DOHH2 (cell line): ENCODE data around the gene MAG.

Experiments used
- H3F3A ChIP-seq: fragments of 200-600 bp; sonication (generic), shearing (Covaris generic); 2 replicates; pipeline ENCODE4 v1.6.0; 2016; ENCODE audit warnings: antibody characterized with exemption, mild to moderate bottlenecking; ENCODE audit not compliant: control insufficient read depth, insufficient read depth
- H3K27ac ChIP-seq: fragments of 200-600 bp; sonication (generic); 2 replicates; pipeline ENCODE4 v1.5.1; 2014; ENCODE audit warnings: low read depth, mild to moderate bottlenecking, low read length, moderate library complexity
- H3K27me3 ChIP-seq: fragments of 200-600 bp; sonication (generic); 2 replicates; pipeline ENCODE4 v1.6.1; 2014; ENCODE audit warnings: mild to moderate bottlenecking, low read length, mixed read lengths; ENCODE audit not compliant: control insufficient read depth
- H3K36me3 ChIP-seq: fragments of 200-600 bp; sonication (generic); 2 replicates; pipeline ENCODE4 v1.6.1; 2014; ENCODE audit warnings: mild to moderate bottlenecking, low read length, moderate library complexity, mixed read lengths; ENCODE audit not compliant: control insufficient read depth
- H3K4me1 ChIP-seq: fragments of 200-600 bp; sonication (generic); 2 replicates; pipeline ENCODE4 v1.6.1; 2014; ENCODE audit warnings: mild to moderate bottlenecking, low read length, mixed read lengths; ENCODE audit not compliant: control insufficient read depth
- H3K4me2 ChIP-seq: fragments of 200-600 bp; sonication (generic); 2 replicates; pipeline ENCODE4 v1.6.0; 2014; ENCODE audit warnings: mild to moderate bottlenecking, low read length, moderate library complexity
- H3K4me3 ChIP-seq: fragments of 200-600 bp; sonication (generic); 2 replicates; pipeline ENCODE4 v1.5.1; 2014; ENCODE audit warnings: mild to moderate bottlenecking, low read length, mixed read lengths
- H3K79me2 ChIP-seq: fragments of 200-600 bp; sonication (generic); 2 replicates; pipeline ENCODE4 v1.6.1; 2014; ENCODE audit warnings: mild to moderate bottlenecking, low read length, mixed read lengths; ENCODE audit not compliant: control insufficient read depth
- H3K9me2 ChIP-seq: fragments of 200-600 bp; sonication (generic); replicated peaks from 2 replicates; pipeline ENCODE4 v1.6.1; 2014; ENCODE audit warnings: mild to moderate bottlenecking, low read length, mixed read lengths; ENCODE audit not compliant: control insufficient read depth
- H3K9me3 ChIP-seq: fragments of 200-600 bp; sonication (generic); 2 replicates; pipeline ENCODE4 v1.6.1; 2014; ENCODE audit warnings: antibody characterized with exemption, low read length, mixed read lengths; ENCODE audit not compliant: control insufficient read depth, insufficient read depth
- H4K20me1 ChIP-seq: fragments of 200-600 bp; sonication (generic); 2 replicates; pipeline ENCODE4 v1.6.0; 2014; ENCODE audit warnings: low read depth, mild to moderate bottlenecking, antibody characterized with exemption, low read length, moderate library complexity; ENCODE audit not compliant: control insufficient read depth, insufficient read depth
- EZH2phosphoT487 ChIP-seq: fragments of 200-600 bp; sonication (generic); IDR thresholded peaks from 2 replicates; pipeline ENCODE4 v1.6.1; 2017; ENCODE audit warnings: borderline replicate concordance, mild to moderate bottlenecking, antibody characterized with exemption, low read length, moderate library complexity, mixed read lengths
- TF ChIP-seq, protein P1 (sequence below): fragments of 200-600 bp; sonication (generic); IDR thresholded peaks from one replicate; pipeline ENCODE4 v1.5.1; 2014; ENCODE audit warnings: antibody characterized with exemption, mild to moderate bottlenecking, low read depth, low read length; ENCODE audit not compliant: poor library complexity, severe bottlenecking

Gene MAG

DNA sequence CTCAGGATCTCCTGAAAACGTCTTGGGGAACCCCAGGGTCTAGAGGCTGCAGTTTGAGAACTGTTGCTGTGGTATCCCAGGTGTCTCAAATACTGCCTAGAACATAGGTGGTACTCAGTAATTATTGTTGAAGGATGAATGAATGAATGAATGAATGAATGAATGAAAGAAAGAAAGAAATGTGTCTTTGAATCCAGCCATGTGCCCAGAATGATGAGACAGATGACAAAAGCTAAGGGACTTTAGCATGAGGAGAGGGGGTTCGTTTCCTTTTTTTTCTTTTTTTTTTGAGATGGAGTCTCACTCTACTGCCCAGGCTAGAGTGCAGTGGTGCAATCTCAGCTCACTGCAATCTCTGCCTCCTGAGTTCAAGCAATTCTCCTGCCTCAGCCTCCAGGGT is 35.4 kb upstream of the MAG start:
- peaks cover 3% of the 10 kb centered on the region for H3K4me1 ChIP-seq
- no peaks in the 10 kb centered on the region for H3K9me2 ChIP-seq
- H3K36me3 ChIP-seq, result peaks cover 26% of the 10 kb centered on the region
- H3F3A ChIP-seq, result no peaks in the 10 kb centered on the region
- TF ChIP-seq, protein P1, sequence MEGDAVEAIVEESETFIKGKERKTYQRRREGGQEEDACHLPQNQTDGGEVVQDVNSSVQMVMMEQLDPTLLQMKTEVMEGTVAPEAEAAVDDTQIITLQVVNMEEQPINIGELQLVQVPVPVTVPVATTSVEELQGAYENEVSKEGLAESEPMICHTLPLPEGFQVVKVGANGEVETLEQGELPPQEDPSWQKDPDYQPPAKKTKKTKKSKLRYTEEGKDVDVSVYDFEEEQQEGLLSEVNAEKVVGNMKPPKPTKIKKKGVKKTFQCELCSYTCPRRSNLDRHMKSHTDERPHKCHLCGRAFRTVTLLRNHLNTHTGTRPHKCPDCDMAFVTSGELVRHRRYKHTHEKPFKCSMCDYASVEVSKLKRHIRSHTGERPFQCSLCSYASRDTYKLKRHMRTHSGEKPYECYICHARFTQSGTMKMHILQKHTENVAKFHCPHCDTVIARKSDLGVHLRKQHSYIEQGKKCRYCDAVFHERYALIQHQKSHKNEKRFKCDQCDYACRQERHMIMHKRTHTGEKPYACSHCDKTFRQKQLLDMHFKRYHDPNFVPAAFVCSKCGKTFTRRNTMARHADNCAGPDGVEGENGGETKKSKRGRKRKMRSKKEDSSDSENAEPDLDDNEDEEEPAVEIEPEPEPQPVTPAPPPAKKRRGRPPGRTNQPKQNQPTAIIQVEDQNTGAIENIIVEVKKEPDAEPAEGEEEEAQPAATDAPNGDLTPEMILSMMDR, result no peak
- TF ChIP-seq EZH2phosphoT487, result no peak
- no peak overlapping the region for H3K4me2 ChIP-seq
- no peak overlapping the region for H3K4me3 ChIP-seq
- H3K27me3 ChIP-seq, result no peaks in the 10 kb centered on the region
- H3K27ac ChIP-seq, result no peak overlapping the region
- H3K9me3 ChIP-seq, result no peaks in the 10 kb centered on the region
- no peaks in the 10 kb centered on the region for H3K79me2 ChIP-seq
- H4K20me1 ChIP-seq, result no peaks in the 10 kb centered on the region; the same call in 1 of the 2 replicates

- H3K4me2 ChIP-seq, result no peak overlapping the region
- H3K79me2 ChIP-seq, result no peaks in the 10 kb centered on the region
- peaks cover 26% of the 10 kb centered on the region for H3K36me3 ChIP-seq
- H4K20me1 ChIP-seq, result no peaks in the 10 kb centered on the region; the same call in 1 of the 2 replicates
- no peaks in the 10 kb centered on the region for H3K27me3 ChIP-seq
- peaks cover 3% of the 10 kb centered on the region for H3K4me1 ChIP-seq
- no peak overlapping the region for H3K27ac ChIP-seq
- H3K9me2 ChIP-seq, result no peaks in the 10 kb centered on the region
- H3K9me3 ChIP-seq, result no peaks in the 10 kb centered on the region
- no peak for TF ChIP-seq EZH2phosphoT487
- TF ChIP-seq, protein P1, result no peak
- H3K4me3 ChIP-seq, result no peak overlapping the region
- no peaks in the 10 kb centered on the region for H3F3A ChIP-seq
These were observed 34.9 kb upstream of the MAG start for GRCh38 chr19:35257113-35257461.

- H3K9me3 ChIP-seq, result no peaks in the 10 kb centered on the region
- no peak overlapping the region for H3K27ac ChIP-seq
- no peaks in the 10 kb centered on the region for H3K9me2 ChIP-seq
- peaks cover 15% of the 10 kb centered on the region for H3F3A ChIP-seq
- H3K4me1 ChIP-seq, result peaks cover 24% of the 10 kb centered on the region
- H3K79me2 ChIP-seq, result no peaks in the 10 kb centered on the region
- peaks cover 27% of the 10 kb centered on the region for H3K36me3 ChIP-seq
- no peaks in the 10 kb centered on the region; the same call in 1 of the 2 replicates for H4K20me1 ChIP-seq
- no peak for TF ChIP-seq EZH2phosphoT487
- H3K4me2 ChIP-seq, result no peak overlapping the region
- no peak overlapping the region for H3K4me3 ChIP-seq
- H3K27me3 ChIP-seq, result no peaks in the 10 kb centered on the region
These were observed 31.2 kb upstream of the MAG start for GRCh38 chr19:35260694-35261304.

DNA sequence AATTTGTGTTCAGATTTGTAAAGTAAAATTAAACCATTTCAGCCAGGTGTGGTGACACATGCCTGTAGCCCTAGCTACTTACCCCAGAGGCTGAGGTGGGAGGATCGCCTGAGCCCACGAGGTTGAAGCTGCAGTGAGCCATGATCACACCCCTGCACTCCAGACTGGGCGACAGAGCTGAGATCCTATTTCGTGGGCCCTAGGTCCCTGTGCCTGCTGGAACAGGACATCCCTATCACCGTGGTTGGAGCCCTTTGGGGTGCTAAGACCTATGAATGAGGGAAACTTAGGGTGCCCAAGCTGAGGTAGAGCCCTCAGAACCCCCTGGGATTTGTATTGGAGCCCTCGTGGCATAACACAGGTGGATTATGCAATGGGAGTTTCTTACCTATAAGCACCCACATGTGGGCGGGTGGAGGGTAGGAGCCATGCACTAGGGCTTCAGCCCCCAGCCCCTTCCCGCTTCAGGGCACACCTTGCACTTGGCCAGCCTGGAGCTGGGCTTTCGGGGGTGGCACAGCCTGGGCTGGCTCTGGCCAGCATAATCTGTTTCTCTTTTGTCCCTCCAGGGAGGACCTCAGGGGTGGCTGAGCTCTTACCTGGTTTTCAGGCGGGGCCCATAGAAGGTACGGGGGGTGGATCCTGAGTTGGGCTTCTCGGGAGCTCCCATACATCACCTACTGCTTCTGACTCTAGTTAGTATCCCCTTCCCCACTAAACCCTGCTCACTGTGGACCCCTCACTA is 30.4 kb upstream of the MAG start:
- Histone ChIP-seq H3K27ac (no peak overlapping the region), H3K4me2 (no peak overlapping the region), H4K20me1 (no peaks in the 10 kb centered on the region; the same call in 1 of the 2 replicates), H3K4me3 (no peak overlapping the region), H3K36me3 (peaks cover 32% of the 10 kb centered on the region), H3F3A (peaks cover 16% of the 10 kb centered on the region), H3K79me2 (peaks cover 2% of the 10 kb centered on the region), H3K9me3 (no peaks in the 10 kb centered on the region), H3K27me3 (no peaks in the 10 kb centered on the region), H3K9me2 (no peaks in the 10 kb centered on the region), H3K4me1 (peaks cover 29% of the 10 kb centered on the region)
- TF ChIP-seq EZH2phosphoT487, result no peak
- TF ChIP-seq, protein P1, result no peak
